SH-SY5Y (cell line): ENCODE results near the gene ARHGAP6.

Experiments used
- GATA2 ChIP-seq: IDR thresholded peaks from 2 replicates; pipeline ENCODE4 v1.6.1; 2011; ENCODE audit warnings: mild to moderate bottlenecking, low read depth, low read length
- GATA3 ChIP-seq: IDR thresholded peaks from 2 replicates; pipeline ENCODE4 v1.6.1; 2011; ENCODE audit warnings: low read depth, mild to moderate bottlenecking, low read length, moderate library complexity

ARHGAP6 gene

DNA sequence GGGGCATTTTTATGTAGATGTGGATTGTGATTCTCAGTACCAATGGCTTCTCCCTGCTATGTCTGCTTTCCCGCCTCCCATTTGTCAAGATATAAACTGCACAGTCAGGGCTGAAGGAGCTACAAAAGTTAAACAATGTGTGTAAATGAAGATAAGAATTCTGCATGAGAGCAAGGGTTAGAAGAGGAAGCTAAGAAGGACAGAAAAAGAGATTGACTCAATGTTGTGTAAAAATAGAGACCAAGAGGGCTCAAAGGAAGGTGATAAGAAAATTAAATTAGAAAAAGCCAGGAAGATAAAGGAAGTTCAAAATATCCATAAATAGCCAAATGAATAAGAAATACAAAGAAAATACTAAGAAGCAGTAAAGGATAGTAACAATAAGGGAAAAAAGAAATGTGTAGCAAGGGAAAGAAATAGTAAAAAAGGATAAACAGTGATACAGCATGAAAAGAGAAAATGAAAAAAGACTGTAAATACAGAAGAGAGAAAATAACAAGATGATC lies 290.1 kb downstream of the ARHGAP6 start:
- TF ChIP-seq GATA3, result no peak
- TF ChIP-seq GATA2, result no peak

DNA sequence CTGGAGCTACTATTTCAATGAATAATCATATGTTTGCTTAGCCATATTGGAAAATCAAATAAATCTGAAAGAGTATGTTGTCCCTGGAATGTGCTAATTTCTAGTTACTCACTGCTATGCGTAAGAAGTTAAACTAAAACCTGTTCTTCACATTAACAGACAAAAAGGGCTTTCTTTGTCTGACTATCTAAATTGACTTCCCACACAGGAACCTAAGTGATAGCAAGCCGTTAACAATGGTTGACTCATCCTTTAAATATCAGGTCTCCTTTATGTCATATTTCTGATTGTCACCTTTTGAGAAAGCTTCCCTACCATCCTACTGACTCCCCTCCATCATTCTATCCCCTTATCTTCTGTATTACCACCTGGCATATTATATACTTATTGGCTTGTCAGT lies 291.1 kb downstream of the ARHGAP6 start:
- no peak for TF ChIP-seq GATA3
- TF ChIP-seq GATA2, result no peak

DNA sequence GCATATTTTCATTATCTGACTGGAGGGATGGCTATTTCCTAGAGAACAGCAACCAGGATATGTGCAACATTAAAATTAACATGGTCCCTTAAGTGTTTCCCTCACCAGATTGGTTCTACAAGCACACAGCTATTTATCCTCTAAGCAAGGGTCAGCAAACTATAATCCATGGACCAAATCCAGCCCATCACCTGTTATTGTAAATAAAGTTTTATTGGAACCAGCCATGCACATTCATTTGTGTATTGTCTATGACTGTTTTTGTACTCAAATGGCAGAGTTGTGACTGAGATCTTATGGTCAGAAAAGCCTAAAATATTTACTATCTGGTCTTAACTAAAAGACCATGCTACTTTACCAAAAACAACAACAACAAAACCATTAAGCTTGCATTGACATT lies 294.6 kb downstream of the ARHGAP6 start:
- TF ChIP-seq GATA3 (no peak), GATA2 (no peak)

DNA sequence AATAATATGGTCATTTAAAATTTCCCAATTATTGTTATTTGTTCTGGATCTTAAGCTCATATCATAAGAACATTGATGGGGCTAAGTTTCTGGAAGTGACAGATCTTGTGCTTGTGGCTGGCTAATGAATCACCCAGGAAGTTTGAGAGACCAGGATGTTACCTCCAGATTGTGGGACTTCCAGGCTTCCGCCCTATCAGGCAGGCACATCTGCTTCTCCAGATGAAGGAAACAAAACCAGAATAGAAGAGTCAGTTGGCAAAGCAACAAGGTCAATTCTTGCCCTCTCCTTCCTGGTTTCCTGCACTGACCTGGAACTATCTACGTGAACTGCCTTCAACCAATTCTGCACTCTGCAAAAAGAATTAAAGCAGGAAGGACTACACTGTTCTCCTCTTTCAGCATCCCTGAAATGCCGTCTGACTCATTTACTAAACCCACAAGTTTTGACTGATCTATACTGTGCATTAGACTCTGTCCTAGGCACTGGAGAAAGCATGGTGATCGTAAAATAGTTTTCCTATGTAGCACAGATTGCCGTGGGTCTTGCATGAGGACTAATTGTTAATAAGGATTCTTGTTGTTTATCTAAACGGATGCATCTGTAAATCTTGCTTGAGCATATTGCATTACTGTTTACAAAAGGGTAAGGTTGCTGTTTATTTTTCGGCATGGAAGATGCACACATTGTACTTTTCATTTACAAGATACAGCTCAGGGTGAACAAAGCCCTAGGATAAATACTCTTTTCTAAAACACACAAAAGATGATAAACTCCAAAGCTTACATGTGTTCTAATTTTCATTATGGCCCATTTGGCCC lies 297.9 kb downstream of the ARHGAP6 start:
- TF ChIP-seq GATA2 (no peak), GATA3 (no peak)

DNA sequence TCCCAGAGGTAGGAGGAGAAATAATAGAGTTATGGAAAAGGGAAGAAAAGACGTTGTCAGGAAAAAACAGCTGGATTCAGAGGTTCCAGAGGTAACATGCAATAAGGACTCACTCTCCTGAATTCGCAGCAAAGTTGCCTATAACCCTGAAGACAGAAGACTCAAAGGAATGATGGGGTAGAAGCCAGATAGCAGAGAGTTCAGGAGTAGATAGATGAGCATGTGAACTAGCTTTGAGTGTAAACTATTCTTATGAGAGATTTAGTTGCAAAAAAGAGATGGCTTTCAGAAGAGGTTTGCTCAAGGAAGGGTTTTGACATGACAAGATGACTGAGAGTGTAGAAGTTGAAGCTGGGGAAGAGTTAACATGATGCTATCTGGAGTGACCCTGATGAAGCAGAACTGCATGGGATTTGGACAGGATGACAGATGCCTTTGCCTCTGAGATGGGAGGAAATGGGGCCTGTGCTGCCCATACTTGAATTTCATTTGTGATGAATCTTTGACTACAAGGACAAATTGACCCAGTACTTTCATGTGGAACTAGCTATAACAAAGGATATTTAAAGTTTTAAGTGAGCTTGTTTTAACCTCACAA lies 298.6 kb downstream of the ARHGAP6 start:
- TF ChIP-seq GATA3, result no peak
- TF ChIP-seq GATA2, result no peak

DNA sequence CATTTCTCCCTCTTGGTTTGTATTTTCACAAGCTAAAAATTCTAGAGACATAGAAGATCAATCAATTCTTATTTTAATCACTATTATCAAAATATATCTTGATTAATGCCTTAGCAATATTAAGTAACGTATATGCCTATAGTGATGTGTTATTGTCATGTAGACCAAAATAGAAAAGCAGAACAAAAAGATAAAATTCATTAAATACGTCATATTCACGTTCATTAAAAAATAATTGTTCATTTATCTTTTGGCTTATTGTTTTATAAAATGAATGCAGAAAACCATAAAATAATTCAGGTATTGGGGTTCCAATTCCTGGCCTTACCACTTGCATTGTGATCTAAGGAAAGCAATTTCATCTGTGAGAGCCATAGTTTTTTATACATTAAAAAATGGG lies 300.3 kb downstream of the ARHGAP6 start:
- no peak for TF ChIP-seq GATA2
- TF ChIP-seq GATA3, result no peak

DNA sequence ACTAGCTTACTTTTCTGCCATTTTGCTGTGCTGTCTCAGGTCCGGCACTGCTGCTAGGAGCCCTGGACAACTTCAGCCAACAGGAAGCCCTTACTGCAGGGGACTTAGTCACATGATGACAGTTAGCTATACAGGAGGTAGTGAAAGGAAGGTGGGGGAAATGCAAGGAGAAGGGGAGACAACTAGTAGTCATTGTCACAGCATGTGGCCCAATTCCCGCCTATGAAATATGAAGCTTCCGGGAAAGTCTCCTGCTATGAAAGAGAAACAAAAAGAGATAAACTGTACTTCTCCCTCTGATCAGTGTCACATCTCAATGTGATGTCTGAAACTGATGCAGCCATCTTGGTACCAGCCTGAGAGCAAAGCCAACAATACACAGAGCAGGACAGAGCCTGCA lies 300.9 kb downstream of the ARHGAP6 start:
- TF ChIP-seq GATA2 (no peak), GATA3 (no peak)

DNA sequence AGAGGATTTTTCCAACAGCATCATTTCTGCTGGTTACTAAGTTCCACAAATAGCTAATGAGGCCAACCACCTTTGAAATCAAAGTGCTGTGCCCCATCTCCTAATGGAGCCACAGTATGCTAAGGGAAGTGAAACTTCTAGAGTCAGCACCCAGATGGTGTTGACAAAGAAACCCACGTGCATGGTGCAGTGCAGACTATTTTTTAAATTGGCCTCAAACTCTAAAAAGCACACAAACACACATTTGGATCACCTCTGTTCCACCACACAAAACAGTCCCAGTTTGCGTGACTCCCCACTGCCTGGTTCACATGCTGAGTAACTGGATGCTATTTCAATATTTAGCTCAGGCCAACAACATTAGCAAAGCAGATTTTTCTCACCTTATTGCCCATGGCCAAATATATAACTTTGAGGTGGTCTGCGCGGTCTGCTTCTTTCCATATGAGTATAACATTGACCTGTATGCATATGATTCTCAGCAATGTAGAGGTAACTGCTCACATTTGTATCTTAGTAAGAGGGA lies 302.6 kb downstream of the ARHGAP6 start:
- no peak for TF ChIP-seq GATA2
- TF ChIP-seq GATA3, result no peak

DNA sequence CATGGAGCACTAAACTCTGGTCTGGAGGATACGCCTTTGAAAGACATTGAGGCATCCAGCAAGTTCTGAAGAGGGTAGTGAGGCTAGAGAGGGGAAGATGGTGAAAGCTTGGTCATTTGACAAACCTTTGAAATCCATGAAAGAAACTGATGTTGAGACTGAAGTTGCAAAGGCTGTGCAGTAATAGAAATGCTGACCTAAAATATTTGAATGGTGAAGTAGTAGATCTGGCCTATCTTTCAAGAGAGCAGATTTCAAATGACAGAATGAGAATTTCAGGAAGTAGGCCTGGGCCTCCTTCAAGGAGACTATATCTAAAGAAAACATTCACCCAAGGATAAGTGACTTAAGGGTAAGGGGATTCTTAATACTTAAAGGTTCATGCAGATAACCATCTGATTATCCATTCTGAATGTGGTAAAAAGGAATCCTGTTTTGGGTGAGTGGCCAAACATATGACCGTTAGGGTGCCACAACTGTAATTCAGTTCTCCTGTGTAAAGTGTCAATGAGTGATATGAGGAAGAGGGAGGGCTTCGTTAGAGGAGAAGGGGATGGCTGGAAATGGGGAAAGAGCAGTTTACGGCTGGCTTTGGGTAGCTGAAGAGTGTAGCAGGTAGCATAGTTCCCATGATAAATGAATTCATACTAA lies 310.3 kb downstream of the ARHGAP6 start:
- TF ChIP-seq GATA2, result no peak
- TF ChIP-seq GATA3, result no peak

DNA sequence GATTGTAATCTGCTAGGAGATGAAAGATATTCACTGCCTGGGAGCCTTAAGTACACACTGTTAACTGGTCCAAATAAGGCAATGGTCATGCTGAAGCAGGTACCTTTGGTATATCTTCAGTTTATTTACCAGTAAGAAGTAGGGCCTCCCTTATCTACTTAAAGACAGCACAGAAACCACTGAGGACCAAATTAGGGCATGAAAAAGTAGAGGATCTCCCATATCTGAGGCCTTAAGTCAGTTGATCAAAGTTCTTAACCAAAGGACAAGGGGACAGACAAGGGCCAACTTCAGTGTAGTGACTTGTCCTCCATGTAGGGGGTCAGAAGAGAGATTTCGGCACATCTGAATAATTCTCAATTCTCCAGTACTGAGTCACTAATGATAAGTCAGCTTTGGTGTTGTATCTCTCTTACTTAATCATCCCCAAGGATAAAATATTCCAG lies 313.4 kb downstream of the ARHGAP6 start:
- TF ChIP-seq GATA2, result no peak
- no peak for TF ChIP-seq GATA3

DNA sequence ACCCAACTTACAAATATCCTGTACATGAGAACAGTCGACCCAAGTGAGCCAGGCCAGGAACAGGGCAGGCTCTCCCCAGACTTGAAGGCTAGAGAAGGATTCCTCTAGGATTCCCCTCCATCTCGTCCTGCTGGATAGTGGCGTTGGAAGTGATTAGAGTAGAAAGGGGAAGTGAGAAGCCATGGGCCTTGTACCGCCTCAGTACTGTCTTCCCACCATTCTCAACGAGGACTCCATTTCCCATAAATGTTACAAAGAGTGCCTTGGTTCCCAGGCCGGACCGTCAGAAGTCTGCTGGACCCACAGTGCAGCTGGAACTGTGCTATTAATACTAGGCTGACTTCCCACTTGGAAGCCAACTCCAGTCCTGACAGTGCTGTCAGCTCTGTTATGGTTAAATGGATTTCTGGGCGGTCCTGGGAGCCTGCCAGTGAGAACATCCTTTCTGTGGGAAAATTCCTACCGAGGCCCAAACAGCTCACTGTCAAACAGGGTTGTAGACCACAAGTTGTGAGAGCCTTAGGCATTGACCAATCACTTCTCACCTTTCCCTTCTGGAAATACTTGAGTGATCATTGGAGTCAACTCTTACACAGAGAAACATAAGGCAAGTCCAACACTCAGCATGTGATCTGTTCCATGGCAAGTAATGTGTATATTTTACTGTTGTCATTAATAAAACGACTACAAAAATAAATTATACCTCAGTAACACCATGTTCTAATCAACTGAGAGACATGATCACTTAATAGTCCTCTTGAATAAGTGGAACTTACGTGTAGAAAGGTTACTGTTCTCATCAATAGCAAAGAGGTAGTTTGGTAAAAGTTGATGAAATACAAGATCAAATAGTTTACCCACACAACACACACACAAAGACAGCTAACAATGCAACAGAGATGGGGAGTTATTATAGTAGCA lies 314.1 kb downstream of the ARHGAP6 start:
- TF ChIP-seq GATA2 (no peak), GATA3 (no peak)

DNA sequence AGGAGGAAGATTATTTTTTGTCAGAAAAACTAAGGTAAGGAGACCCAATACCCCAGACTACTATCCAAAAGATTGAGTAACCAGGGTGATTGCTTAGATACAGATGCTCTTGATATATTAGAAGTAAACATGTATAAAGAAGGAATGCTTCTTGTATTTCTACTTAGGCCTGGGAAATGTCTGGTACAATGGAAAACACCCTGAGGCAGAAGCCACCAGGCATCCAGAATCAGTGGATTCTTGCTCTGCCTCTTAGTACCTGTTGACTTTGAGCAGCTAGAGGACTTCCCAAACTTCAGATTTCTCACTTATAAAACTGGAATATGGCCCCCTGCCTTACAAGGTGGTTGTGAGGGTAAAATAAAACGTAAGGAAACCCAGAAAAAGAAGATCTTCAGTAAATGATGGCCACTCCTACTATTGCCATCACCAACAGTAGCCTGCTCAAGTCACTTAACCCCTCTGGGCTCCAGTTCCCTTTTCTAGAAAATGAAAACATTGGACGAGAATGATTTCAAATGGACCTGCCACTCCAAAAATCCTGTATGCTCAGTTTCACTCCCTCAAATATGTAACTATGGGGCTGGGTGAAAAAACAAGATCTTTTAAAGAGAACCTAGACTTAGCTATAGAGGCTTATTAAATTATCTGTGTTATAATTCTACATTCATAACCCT lies 315.9 kb downstream of the ARHGAP6 start:
- TF ChIP-seq GATA2 (no peak), GATA3 (no peak)

DNA sequence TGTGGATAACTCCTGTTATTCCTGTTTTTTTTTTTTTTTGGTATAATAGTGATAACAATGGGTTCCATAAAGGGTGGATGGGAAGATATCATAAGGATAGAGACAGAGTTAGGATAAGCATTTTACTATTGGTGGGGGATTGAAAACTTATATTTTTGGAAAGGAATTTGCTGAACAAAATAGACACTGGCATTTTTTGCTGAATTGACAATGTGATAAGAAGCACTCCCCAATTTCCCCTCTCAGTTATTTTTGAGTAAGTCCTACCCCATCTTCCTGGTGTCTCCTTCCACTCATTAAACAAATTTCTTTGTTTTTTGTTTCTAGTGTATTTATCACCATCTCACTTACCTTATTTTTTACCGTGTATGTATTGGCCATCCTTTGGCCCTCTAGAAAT lies 316.7 kb downstream of the ARHGAP6 start:
- TF ChIP-seq GATA2, result no peak
- TF ChIP-seq GATA3, result no peak

DNA sequence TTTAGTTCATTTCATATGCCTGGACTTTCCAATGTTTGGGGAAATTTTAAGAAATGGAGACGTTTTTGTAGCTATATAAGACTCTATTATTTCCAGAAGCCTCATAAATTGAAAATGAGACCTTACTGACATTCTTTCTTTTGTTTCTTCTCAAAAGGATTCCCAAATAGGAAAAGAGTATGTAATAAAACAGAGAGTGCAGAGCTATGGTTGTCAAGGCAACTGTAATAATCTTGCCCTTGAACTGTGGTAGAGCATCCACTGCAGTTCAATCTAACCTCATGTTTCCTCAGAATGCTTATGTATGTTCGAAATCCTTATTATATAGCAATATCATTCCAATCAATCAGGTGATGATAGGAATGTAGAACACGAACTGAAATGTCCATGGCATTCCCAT lies 318.4 kb downstream of the ARHGAP6 start:
- no peak for TF ChIP-seq GATA3
- TF ChIP-seq GATA2, result no peak
